Measurements from ENCODE around the gene WBP11. TPM values are rescaled to one million over a fixed set of nuclear protein-coding genes. Genes with fewer than 3 reads are reported as not detected.
A peak's percentile ranks its signal among the peaks of the same experiment; 100 is the strongest.

WBP11 gene
- total RNA-seq, 2 donors from 2014 or later: 19.9 to 21.9 TPM

DNA sequence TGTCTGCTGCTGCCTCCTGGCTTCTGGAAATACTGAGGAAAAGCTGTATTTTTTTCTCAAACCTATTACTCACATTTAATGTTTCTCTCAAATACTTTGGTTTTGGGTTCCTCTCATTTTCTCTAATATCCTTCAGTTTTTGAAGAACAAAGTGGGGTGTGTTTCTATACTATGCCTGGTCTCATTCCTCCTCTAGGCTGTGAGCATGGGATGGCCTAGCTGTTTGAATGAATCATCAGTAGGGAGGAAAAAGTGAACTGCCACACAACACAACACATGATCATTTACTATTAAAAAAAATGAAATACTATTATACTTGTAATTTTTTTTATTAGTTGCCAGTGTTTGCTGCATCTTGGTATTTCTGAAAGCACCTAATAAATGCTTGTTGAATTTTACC lies 22.0 kb upstream of the WBP11 start:
- DNase-seq (ENCODE audit: low spot score): no peak
- H3K4me1 ChIP-seq: peaks cover 0 to 8% of the 10 kb centered on the region in 2 donors
- no peaks in the 10 kb centered on the region for H3K36me3 ChIP-seq
- no peak overlapping the region for H3K27ac ChIP-seq
- H3K9me3 ChIP-seq: no peaks in the 10 kb centered on the region
- TF ChIP-seq, protein P1, sequence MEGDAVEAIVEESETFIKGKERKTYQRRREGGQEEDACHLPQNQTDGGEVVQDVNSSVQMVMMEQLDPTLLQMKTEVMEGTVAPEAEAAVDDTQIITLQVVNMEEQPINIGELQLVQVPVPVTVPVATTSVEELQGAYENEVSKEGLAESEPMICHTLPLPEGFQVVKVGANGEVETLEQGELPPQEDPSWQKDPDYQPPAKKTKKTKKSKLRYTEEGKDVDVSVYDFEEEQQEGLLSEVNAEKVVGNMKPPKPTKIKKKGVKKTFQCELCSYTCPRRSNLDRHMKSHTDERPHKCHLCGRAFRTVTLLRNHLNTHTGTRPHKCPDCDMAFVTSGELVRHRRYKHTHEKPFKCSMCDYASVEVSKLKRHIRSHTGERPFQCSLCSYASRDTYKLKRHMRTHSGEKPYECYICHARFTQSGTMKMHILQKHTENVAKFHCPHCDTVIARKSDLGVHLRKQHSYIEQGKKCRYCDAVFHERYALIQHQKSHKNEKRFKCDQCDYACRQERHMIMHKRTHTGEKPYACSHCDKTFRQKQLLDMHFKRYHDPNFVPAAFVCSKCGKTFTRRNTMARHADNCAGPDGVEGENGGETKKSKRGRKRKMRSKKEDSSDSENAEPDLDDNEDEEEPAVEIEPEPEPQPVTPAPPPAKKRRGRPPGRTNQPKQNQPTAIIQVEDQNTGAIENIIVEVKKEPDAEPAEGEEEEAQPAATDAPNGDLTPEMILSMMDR (IDR thresholded peaks at IDR 0.05): no peak
- no peaks in the 10 kb centered on the region for H3K27me3 ChIP-seq
- no peak overlapping the region for H3K4me3 ChIP-seq

DNA sequence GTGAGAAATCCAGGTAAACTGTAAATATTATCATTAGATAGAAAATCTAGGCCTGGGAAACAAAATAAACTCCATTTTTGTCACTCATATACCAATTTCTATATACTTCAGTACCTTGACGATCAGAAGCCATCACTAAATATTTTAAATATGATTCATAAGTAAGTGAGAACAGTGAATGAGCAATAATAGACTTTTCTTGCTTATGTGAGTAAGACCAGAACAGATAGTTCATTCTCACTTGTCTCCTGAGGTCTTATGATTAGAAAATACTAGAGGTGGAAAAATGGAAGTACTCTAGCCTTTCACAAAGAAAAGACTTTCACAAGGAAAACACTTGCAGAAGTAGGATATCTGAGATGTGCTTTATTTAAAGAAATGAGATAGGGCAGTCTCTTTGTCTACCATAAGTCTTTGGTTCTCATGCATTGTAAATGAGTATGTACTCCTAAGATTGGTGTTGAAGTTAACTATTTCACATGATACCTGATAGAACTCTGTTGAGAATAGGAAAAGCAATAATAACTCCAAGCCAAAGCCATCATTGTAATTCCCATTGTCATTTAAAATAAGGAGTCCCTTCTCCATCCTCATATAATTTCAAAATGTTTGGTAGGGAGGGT lies 20.8 kb upstream of the WBP11 start:
- no peaks in the 10 kb centered on the region for H3K36me3 ChIP-seq
- no peak overlapping the region for H3K4me3 ChIP-seq
- DNase-seq (ENCODE audit: low spot score): no peak
- H3K4me1 ChIP-seq: peaks cover 0 to 8% of the 10 kb centered on the region in 2 donors
- H3K27me3 ChIP-seq: no peaks in the 10 kb centered on the region
- H3K9me3 ChIP-seq: no peaks in the 10 kb centered on the region
- TF ChIP-seq, protein P1 (IDR thresholded peaks at IDR 0.05): no peak
- no peak overlapping the region for H3K27ac ChIP-seq

DNA sequence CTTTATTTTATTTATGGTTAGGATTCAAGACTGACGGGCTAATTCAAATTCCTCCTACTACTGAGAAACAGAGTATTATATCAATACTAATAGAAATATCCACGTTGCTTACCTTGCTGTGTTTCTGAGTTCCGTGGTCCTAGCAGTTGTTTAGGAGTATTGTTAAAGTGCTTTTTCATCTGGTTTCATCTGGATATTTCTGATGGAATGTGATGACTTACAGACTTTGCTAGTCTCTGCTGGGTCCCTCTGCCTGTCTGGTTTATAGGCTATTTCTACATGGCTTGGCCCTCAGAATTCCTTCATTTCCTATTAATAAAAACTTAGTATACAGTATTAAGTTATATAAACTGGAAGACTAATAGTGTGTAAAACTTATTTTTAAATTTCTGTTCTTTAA lies 10.7 kb upstream of the WBP11 start, which contains the start of gene SMCO3:
SMCO3 (minus strand) TSS at position 169 of the 400 bp plus-strand sequence. CDS start 7,502 bp downstream, outside the sequence.
- Histone ChIP-seq H3K27ac (no peak within 1 kb of the TSS), H3K27me3 (no peaks in the 10 kb centered on the region), H3K9me3 (no peaks in the 10 kb centered on the region), H3K4me3 (no peak within 1 kb of the TSS), H3K36me3 (no peaks in the 10 kb centered on the region), H3K4me1 (no peaks in the 10 kb centered on the region)
- TF ChIP-seq, protein P1 (IDR thresholded peaks at IDR 0.05): no peak
- no peak for DNase-seq (ENCODE audit: low spot score)

DNA sequence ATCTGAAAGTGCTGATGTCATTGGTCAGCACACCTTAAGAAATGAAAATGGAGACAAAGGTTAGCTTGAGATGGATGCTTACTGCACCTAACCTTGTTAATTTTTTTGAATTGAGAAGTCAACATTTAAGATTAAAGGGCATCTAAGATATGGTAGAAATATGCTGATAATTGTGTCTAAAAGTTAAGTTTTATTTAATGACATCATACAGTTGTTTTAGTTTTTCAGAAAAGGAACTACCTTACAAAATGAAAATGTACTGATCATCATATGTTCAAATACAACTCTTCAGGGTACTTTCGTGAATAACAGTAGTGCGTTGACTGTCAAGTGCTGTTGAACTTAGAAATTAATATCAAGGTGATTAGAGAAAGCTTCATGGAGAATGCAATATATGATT lies 8.2 kb upstream of the WBP11 start:
- TF ChIP-seq, protein P1 (IDR thresholded peaks at IDR 0.05): no peak
- no peak for DNase-seq (ENCODE audit: low spot score)
- no peaks in the 10 kb centered on the region for H3K36me3 ChIP-seq
- no peak overlapping the region for H3K27ac ChIP-seq
- no peak overlapping the region for H3K4me3 ChIP-seq
- no peaks in the 10 kb centered on the region for H3K9me3 ChIP-seq
- H3K4me1 ChIP-seq: no peaks in the 10 kb centered on the region
- no peaks in the 10 kb centered on the region for H3K27me3 ChIP-seq

DNA sequence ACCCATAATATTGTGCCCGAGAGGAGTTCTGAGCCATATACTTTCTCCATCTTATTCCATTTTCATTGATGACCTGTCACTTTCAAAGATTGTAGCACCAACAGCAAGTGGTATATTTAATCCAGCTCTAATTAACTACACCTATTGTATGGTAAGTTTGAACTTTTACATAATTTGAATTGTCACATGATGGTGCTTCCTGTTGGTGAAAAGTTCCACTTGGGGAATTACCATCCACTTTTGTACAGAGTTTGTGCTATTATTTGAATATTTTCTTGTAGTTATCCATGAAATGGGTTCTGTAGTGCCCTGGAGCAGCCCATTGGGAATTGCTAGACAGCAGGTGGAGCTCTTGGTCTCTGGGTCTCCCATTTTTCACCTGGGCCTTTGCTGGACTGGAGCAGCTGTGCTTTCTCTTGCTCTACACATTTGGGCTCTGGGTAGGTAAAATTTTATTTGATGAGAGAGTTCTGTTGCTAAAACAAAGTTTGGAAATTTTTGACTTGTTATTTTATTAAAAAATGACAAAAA lies 7.7 kb upstream of the WBP11 start:
- TF ChIP-seq, protein P1 (IDR thresholded peaks at IDR 0.05): peak in 1 of 2 donors; percentile 56
- no peaks in the 10 kb centered on the region for H3K36me3 ChIP-seq
- no peak overlapping the region for H3K27ac ChIP-seq

More for the DNA sequence above, 7.7 kb upstream of the WBP11 start:
- Histone ChIP-seq H3K4me1 (no peaks in the 10 kb centered on the region), H3K4me3 (no peak overlapping the region), H3K9me3 (no peaks in the 10 kb centered on the region), H3K27me3 (no peaks in the 10 kb centered on the region)
- DNase-seq (ENCODE audit: low spot score): no peak
